ENCODE results near the gene DSCAML1. TPM values are rescaled to one million over a fixed set of nuclear protein-coding genes. Genes with fewer than 3 reads are reported as not detected.

The DSCAML1 gene
- total and polyA plus RNA-seq, 3 donors from 2014 or later, result 1.6 to 6.1 (median 3.0) TPM

- Histone ChIP-seq H3K9me3 (no peaks in the 10 kb centered on the region), H3K4me3 (no peak overlapping the region), H3K27me3 (no peaks in the 10 kb centered on the region), H3K4me1 (no peaks in the 10 kb centered on the region), H3K36me3 (ENCODE audit: low read depth, missing control alignments) (no peaks in the 10 kb centered on the region), H3K27ac (no peak overlapping the region)
- no peak for DNase-seq
- intact Hi-C loops (cut with DNase I; ENCODE audit: low total_unique reads), result no loop called here
- WGBS, 2 donors, result 94 to 95% methylated on average over 8 to 9 of the region's 9 CpGs
- no peak for TF ChIP-seq POLR2A (IDR thresholded peaks at IDR 0.05)
- no peak for TF ChIP-seq CTCF (IDR thresholded peaks at IDR 0.05)
Observed at GRCh38 chr11:117381481-117382387, 415.3 kb downstream of the DSCAML1 start.

GRCh38 chr11:117380676-117381075 is 416.3 kb downstream of the DSCAML1 start:
- no peak for DNase-seq
- Histone ChIP-seq H3K4me3 (no peak overlapping the region), H3K27ac (no peak overlapping the region), H3K9me3 (no peaks in the 10 kb centered on the region), H3K27me3 (no peaks in the 10 kb centered on the region), H3K36me3 (ENCODE audit: low read depth, missing control alignments) (no peaks in the 10 kb centered on the region), H3K4me1 (no peaks in the 10 kb centered on the region)
- intact Hi-C loops (cut with DNase I; ENCODE audit: low total_unique reads), result no loop called here
- 96 to 100% methylated on average over 4 of the region's 4 CpGs for WGBS, 2 donors
- TF ChIP-seq POLR2A (IDR thresholded peaks at IDR 0.05) (no peak), CTCF (IDR thresholded peaks at IDR 0.05) (no peak)

- H3K36me3 ChIP-seq (ENCODE audit: low read depth, missing control alignments), result no peaks in the 10 kb centered on the region
- no peak for DNase-seq
Observed at GRCh38 chr11:117378976-117379865, 417.8 kb downstream of the DSCAML1 start.

More at GRCh38 chr11:117378976-117379865, 417.8 kb downstream of the DSCAML1 start:
- no peak overlapping the region for H3K4me3 ChIP-seq
- H3K27ac ChIP-seq, result no peak overlapping the region
- no peaks in the 10 kb centered on the region for H3K9me3 ChIP-seq
- H3K27me3 ChIP-seq, result no peaks in the 10 kb centered on the region
- intact Hi-C loops (cut with DNase I; ENCODE audit: low total_unique reads), result no loop called here
- no peaks in the 10 kb centered on the region for H3K4me1 ChIP-seq
- no peak for TF ChIP-seq POLR2A (IDR thresholded peaks at IDR 0.05)
- WGBS, 2 donors, result 86 to 88% methylated on average over 12 of the region's 12 CpGs

Other genes starting within 250 kb of the DSCAML1 start
- 1 to 10 TPM; 5.3 to 7.6 TPM for gene FXYD2, start 27.5 kb upstream of the DSCAML1 start, total RNA-seq
- gene FXYD2, start 27.5 kb upstream of the DSCAML1 start, polyA plus RNA-seq (ENCODE audit: insufficient read depth, low read depth, low replicate concordance), result 8.3 TPM
- gene FXYD6, start 79.4 kb upstream of the DSCAML1 start, total RNA-seq, result 100 to 1,000 TPM; 191 to 439 TPM
- 186 TPM for gene FXYD6, start 79.4 kb upstream of the DSCAML1 start, polyA plus RNA-seq (ENCODE audit: insufficient read depth, low read depth, low replicate concordance)
- gene TMPRSS13, start 132.2 kb upstream of the DSCAML1 start, total RNA-seq, result under 1 TPM; 0.74 to 0.87 TPM
- 0.91 TPM for gene TMPRSS13, start 132.2 kb upstream of the DSCAML1 start, polyA plus RNA-seq (ENCODE audit: insufficient read depth, low read depth, low replicate concordance)
- gene IL10RA, start 189.2 kb upstream of the DSCAML1 start, total RNA-seq, result 1 to 10 TPM; 3.6 to 7.6 TPM
- 12.8 TPM for gene IL10RA, start 189.2 kb upstream of the DSCAML1 start, polyA plus RNA-seq (ENCODE audit: insufficient read depth, low read depth, low replicate concordance)

All from testis (tissue), 3 donors.